Loucy (cell line): ENCODE measurements around the gene LPGAT1.

ENCODE experiments used
- H2AFZ ChIP-seq: fragments of 200-600 bp; sonication (generic); 2 replicates; pipeline ENCODE4 v1.6.0; 2016; ENCODE audit warnings: antibody characterized with exemption, mild to moderate bottlenecking, low read length, moderate library complexity
- H3F3A ChIP-seq: fragments of 200-600 bp; 2 replicates; pipeline ENCODE4 v1.6.0; 2016; ENCODE audit warnings: antibody characterized with exemption, low read depth, mild to moderate bottlenecking
- H3K27me3 ChIP-seq: fragments of 200-600 bp; sonication (generic); 2 replicates; pipeline ENCODE4 v1.6.1; 2014; ENCODE audit warnings: low read length, mild to moderate bottlenecking; ENCODE audit not compliant: insufficient read depth, poor library complexity, severe bottlenecking
- H3K36me3 ChIP-seq: fragments of 200-600 bp; sonication (generic); 2 replicates; pipeline ENCODE4 v1.6.1; 2016; ENCODE audit warnings: low read length; ENCODE audit not compliant: insufficient read depth
- H3K4me1 ChIP-seq: fragments of 200-600 bp; sonication (generic); 2 replicates; pipeline ENCODE4 v1.5.1; 2014; ENCODE audit warnings: low read length, mild to moderate bottlenecking; ENCODE audit not compliant: insufficient read depth, poor library complexity, severe bottlenecking
- H3K4me2 ChIP-seq: fragments of 200-600 bp; sonication (generic); 2 replicates; pipeline ENCODE4 v1.6.0; 2014; ENCODE audit warnings: antibody characterized with exemption, low read length, low read depth, mild to moderate bottlenecking; ENCODE audit not compliant: poor library complexity, severe bottlenecking
- H3K4me3 ChIP-seq: fragments of 200-600 bp; sonication (generic); 2 replicates; pipeline ENCODE4 v1.5.1; 2014; ENCODE audit warnings: low read length, mild to moderate bottlenecking, mixed read lengths; ENCODE audit not compliant: poor library complexity, severe bottlenecking
- H3K79me2 ChIP-seq: fragments of 200-600 bp; sonication (generic); 2 replicates; pipeline ENCODE4 v1.6.1; 2014; ENCODE audit warnings: low read length; ENCODE audit not compliant: insufficient read depth
- H3K9ac ChIP-seq: fragments of 200-600 bp; sonication (generic); 2 replicates; pipeline ENCODE4 v1.6.0; 2014; ENCODE audit warnings: mild to moderate bottlenecking, low read depth, low read length, moderate library complexity; ENCODE audit not compliant: poor library complexity, severe bottlenecking
- H3K9me2 ChIP-seq: fragments of 200-600 bp; sonication (generic); replicated peaks from 2 replicates; pipeline ENCODE4 v1.6.1; 2016; ENCODE audit warnings: low read depth, low read length, mixed read lengths
- H3K9me3 ChIP-seq: fragments of 200-600 bp; sonication (generic); 2 replicates; pipeline ENCODE4 v1.6.1; 2014; ENCODE audit warnings: mild to moderate bottlenecking, antibody characterized with exemption, low read length, low read depth; ENCODE audit not compliant: insufficient read depth
- H4K20me1 ChIP-seq: fragments of 200-600 bp; sonication (generic); 2 replicates; pipeline ENCODE4 v1.6.0; 2014; ENCODE audit warnings: antibody characterized with exemption, low read length, mild to moderate bottlenecking; ENCODE audit not compliant: insufficient read depth, poor library complexity, severe bottlenecking
- EZH2phosphoT487 ChIP-seq: fragments of 200-600 bp; IDR thresholded peaks from 2 replicates; pipeline ENCODE4 v1.6.1; 2018; ENCODE audit warnings: antibody characterized with exemption, mild to moderate bottlenecking, moderate library complexity, borderline replicate concordance
- TF ChIP-seq, protein P1 (sequence below): fragments of 200-600 bp; sonication (generic); conservative IDR thresholded peaks from 2 replicates; pipeline ENCODE4 v1.5.1; 2014; ENCODE audit warnings: mild to moderate bottlenecking, antibody characterized with exemption, low read length

LPGAT1 gene

DNA sequence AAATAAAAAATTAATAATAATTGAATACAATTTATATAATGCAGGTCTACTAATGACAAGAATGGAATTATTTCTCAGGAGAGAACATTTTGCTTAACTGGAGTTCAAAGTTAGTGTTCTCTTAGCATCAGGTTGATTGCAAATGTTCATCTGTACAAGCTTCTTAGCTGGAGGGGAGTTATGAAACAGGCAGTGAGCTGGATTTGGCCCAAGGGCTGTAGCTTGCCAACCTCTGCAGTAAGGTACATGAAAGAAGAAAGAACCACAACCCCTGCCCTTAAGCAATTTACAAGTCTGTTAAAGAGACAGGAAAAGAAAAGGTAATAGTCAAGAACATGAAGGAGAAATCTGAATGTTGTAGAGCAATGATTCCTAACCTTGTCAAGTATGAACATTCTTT, 17.0 kb downstream of the LPGAT1 start:
- H4K20me1 ChIP-seq, result no peaks in the 10 kb centered on the region
- H3K36me3 ChIP-seq, result peaks cover 15% of the 10 kb centered on the region; the same call in 1 of the 2 replicates
- H3K79me2 ChIP-seq, result peaks cover 7% of the 10 kb centered on the region; the same call in 1 of the 2 replicates
- peaks cover 7% of the 10 kb centered on the region for H3K4me1 ChIP-seq
- H3K4me2 ChIP-seq, result no peak overlapping the region
- no peak for TF ChIP-seq EZH2phosphoT487
- TF ChIP-seq, protein P1, sequence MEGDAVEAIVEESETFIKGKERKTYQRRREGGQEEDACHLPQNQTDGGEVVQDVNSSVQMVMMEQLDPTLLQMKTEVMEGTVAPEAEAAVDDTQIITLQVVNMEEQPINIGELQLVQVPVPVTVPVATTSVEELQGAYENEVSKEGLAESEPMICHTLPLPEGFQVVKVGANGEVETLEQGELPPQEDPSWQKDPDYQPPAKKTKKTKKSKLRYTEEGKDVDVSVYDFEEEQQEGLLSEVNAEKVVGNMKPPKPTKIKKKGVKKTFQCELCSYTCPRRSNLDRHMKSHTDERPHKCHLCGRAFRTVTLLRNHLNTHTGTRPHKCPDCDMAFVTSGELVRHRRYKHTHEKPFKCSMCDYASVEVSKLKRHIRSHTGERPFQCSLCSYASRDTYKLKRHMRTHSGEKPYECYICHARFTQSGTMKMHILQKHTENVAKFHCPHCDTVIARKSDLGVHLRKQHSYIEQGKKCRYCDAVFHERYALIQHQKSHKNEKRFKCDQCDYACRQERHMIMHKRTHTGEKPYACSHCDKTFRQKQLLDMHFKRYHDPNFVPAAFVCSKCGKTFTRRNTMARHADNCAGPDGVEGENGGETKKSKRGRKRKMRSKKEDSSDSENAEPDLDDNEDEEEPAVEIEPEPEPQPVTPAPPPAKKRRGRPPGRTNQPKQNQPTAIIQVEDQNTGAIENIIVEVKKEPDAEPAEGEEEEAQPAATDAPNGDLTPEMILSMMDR, result no peak
- no peak overlapping the region for H2AFZ ChIP-seq
- no peak overlapping the region for H3K9ac ChIP-seq
- no peak overlapping the region for H3K4me3 ChIP-seq
- H3F3A ChIP-seq, result no peaks in the 10 kb centered on the region
- no peaks in the 10 kb centered on the region for H3K9me2 ChIP-seq
- no peaks in the 10 kb centered on the region for H3K27me3 ChIP-seq
- no peaks in the 10 kb centered on the region; the same call in 1 of the 2 replicates for H3K9me3 ChIP-seq

DNA sequence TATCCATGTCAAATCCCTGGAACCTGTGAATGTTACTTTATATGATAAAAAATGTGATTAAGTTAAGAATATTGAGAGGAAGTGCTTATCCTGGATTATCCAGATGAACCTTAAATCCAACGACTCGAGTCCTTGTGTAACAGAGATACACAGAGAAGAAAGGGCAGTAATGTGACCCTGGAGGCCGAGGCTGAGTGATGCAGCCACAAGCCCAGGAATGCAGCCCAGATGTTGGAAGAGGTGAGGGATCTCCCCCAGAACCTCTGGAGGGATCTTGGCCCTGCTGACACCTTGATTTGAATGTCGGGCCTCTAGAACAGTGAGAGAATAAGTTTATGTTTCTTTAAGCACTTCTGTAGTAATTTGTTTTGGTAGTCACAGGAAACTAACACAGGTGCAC, 18.0 kb downstream of the LPGAT1 start:
- no peak overlapping the region for H3K4me3 ChIP-seq
- H3K4me2 ChIP-seq, result no peak overlapping the region
- no peaks in the 10 kb centered on the region for H4K20me1 ChIP-seq
- TF ChIP-seq, protein P1, result no peak
- TF ChIP-seq EZH2phosphoT487, result no peak
- no peaks in the 10 kb centered on the region for H3F3A ChIP-seq
- no peak overlapping the region for H2AFZ ChIP-seq
- H3K9me2 ChIP-seq, result no peaks in the 10 kb centered on the region
- no peak overlapping the region for H3K9ac ChIP-seq
- no peaks in the 10 kb centered on the region for H3K27me3 ChIP-seq
- peaks cover 22% of the 10 kb centered on the region for H3K36me3 ChIP-seq
- H3K9me3 ChIP-seq, result no peaks in the 10 kb centered on the region; the same call in 1 of the 2 replicates
- peaks cover 7% of the 10 kb centered on the region for H3K4me1 ChIP-seq
- H3K79me2 ChIP-seq, result peaks cover 7% of the 10 kb centered on the region; the same call in 1 of the 2 replicates

DNA sequence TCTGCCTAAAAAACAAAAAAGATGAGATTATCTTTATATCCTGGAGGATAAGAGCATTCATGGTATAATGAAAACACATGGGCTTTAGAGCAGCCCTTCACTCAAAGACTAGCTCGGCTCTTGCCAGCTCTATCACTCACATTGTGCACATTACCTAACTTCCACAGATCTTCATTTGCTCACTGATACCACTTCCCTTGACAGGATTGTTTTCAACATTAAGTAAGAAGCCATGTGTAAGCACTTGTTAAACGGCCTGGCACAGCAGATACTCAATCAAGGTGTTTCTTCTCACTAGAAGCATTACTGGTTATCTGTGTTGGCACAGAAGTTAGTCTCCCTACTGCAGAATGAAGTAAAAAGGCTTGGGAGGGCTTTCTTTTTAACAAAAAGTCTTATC, 18.7 kb downstream of the LPGAT1 start:
- no peak for TF ChIP-seq EZH2phosphoT487
- TF ChIP-seq, protein P1, result no peak
- Histone ChIP-seq H4K20me1 (no peaks in the 10 kb centered on the region), H3K9ac (no peak overlapping the region), H3K4me2 (no peak overlapping the region), H3K27me3 (no peaks in the 10 kb centered on the region), H3K9me2 (no peaks in the 10 kb centered on the region), H3K4me1 (peaks cover 7% of the 10 kb centered on the region), H2AFZ (no peak overlapping the region), H3K79me2 (peaks cover 5% of the 10 kb centered on the region; the same call in 1 of the 2 replicates), H3K9me3 (no peaks in the 10 kb centered on the region; the same call in 1 of the 2 replicates), H3K36me3 (peaks cover 26% of the 10 kb centered on the region), H3F3A (no peaks in the 10 kb centered on the region), H3K4me3 (no peak overlapping the region)
